ENCODE results near the gene ARNT2.

Gene ARNT2

GRCh38 chr15:80436511-80437307 lies 32.5 kb downstream of the ARNT2 start:
- intact Hi-C loops (cut with DNase I), result no loop called here
- DNase-seq, result peak in 7 of 42 donors; percentile 18 to 75 (median 53)

- DNase-seq, result peak in 36 of 42 donors; percentile 37 to 88 (median 63)
- intact Hi-C loops (cut with DNase I), result no loop called here
Observed at GRCh38 chr15:80437334-80437891, 33.2 kb downstream of the ARNT2 start.

- intact Hi-C loops (cut with DNase I), result no loop called here
Observed at GRCh38 chr15:80439140-80439539, 35.0 kb downstream of the ARNT2 start.

GRCh38 chr15:80440024-80440423 lies 35.8 kb downstream of the ARNT2 start:
- DNase-seq, result no peak

More at GRCh38 chr15:80439140-80439539, 35.0 kb downstream of the ARNT2 start:
- DNase-seq, result no peak

GRCh38 chr15:80441041-80441440 lies 36.9 kb downstream of the ARNT2 start:
- peak in 1 of 42 donors; percentile 1 for DNase-seq
- intact Hi-C loops (cut with DNase I), result no loop called here

More at GRCh38 chr15:80440024-80440423, 35.8 kb downstream of the ARNT2 start:
- intact Hi-C loops (cut with DNase I), result no loop called here

GRCh38 chr15:80441714-80442113 lies 37.5 kb downstream of the ARNT2 start:
- peak in 1 of 42 donors; percentile 13 for DNase-seq
- intact Hi-C loops (cut with DNase I), result no loop called here

GRCh38 chr15:80442728-80443403 lies 38.7 kb downstream of the ARNT2 start:
- DNase-seq, result peak in 21 of 42 donors; percentile 33 to 81 (median 63)
- intact Hi-C loops (cut with DNase I), result no loop called here

GRCh38 chr15:80444680-80445251 lies 40.6 kb downstream of the ARNT2 start:
- intact Hi-C loops (cut with DNase I), result no loop called here

GRCh38 chr15:80445300-80446041 lies 41.3 kb downstream of the ARNT2 start:
- peak in 2 of 42 donors; percentile 33 to 35 for DNase-seq
- intact Hi-C loops (cut with DNase I), result no loop called here

More at GRCh38 chr15:80444680-80445251, 40.6 kb downstream of the ARNT2 start:
- DNase-seq, result peak in 1 of 42 donors; percentile 10

- DNase-seq, result peak in 1 of 42 donors; percentile 2
- intact Hi-C loops (cut with DNase I), result no loop called here
Observed at GRCh38 chr15:80447077-80447476, 42.9 kb downstream of the ARNT2 start.

- DNase-seq, result no peak
- intact Hi-C loops (cut with DNase I), result loop anchor here (10.0 kb wide), 1 partner anchor 525 kb away; no protein-coding TSS in a partner anchor
Observed at GRCh38 chr15:80449825-80450224, 45.6 kb downstream of the ARNT2 start.

- peak in 1 of 42 donors; percentile 24 for DNase-seq
- intact Hi-C loops (cut with DNase I), result loop anchor here (10.0 kb wide), 1 partner anchor 524 kb away; no protein-coding TSS in a partner anchor
Observed at GRCh38 chr15:80450811-80451321, 46.7 kb downstream of the ARNT2 start.

GRCh38 chr15:80452166-80452565 lies 48.0 kb downstream of the ARNT2 start:
- peak in 1 of 42 donors; percentile 24 for DNase-seq
- intact Hi-C loops (cut with DNase I), result loop anchor here (10.0 kb wide), 1 partner anchor 523 kb away; no protein-coding TSS in a partner anchor

GRCh38 chr15:80455051-80455648 lies 51.0 kb downstream of the ARNT2 start:
- DNase-seq, result peak in 1 of 42 donors; percentile 30
- intact Hi-C loops (cut with DNase I), result loop anchor here (5.0 to 10.0 kb wide), 2 partner anchors 322 to 520 kb away; partner anchors contain the start of gene CEMIP

GRCh38 chr15:80455668-80456442 lies 51.7 kb downstream of the ARNT2 start:
- intact Hi-C loops (cut with DNase I), result loop anchor here (5.0 to 10.0 kb wide), 2 partner anchors 321 to 519 kb away; partner anchors contain the start of gene CEMIP
- DNase-seq, result peak; percentile 43 to 90 (median 71)

GRCh38 chr15:80456517-80457492 lies 52.6 kb downstream of the ARNT2 start:
- intact Hi-C loops (cut with DNase I), result loop anchor here (5.0 to 10.0 kb wide), 2 partner anchors 320 to 518 kb away; partner anchors contain the start of gene CEMIP

More at GRCh38 chr15:80456517-80457492, 52.6 kb downstream of the ARNT2 start:
- no peak for DNase-seq
